HG02938 (cell line): ENCODE measurements around the gene KRT78.
A peak's percentile ranks its signal among the peaks of the same experiment; 100 is the strongest.
"Not testable (repeated sequence)": the region's sequence is repeated elsewhere in the genome, so short reads cannot be mapped to it uniquely, and the experiment has no call there.

Experiments used
- ATAC-seq: cut with Tn5 transposase; IDR thresholded peaks from one replicate; pipeline ENCODE4 v1.9.1; 2021; ENCODE audit warnings: mild to moderate bottlenecking, moderate library complexity; ENCODE audit not compliant: unreplicated experiment

Gene KRT78

GRCh38 chr12:52871291-52872039 is 22.7 kb upstream of the KRT78 start:
- no peak for ATAC-seq

GRCh38 chr12:52870361-52871290 is 21.8 kb upstream of the KRT78 start:
- ATAC-seq: peak; percentile 56

- ATAC-seq: no peak
Observed at GRCh38 chr12:52867642-52868041, 18.8 kb upstream of the KRT78 start.

- ATAC-seq: no peak
Observed at GRCh38 chr12:52867152-52867551, 18.4 kb upstream of the KRT78 start.

- no peak for ATAC-seq
Observed at GRCh38 chr12:52865090-52865944, 16.5 kb upstream of the KRT78 start.

- ATAC-seq: no peak
Observed at GRCh38 chr12:52862023-52862422, 13.2 kb upstream of the KRT78 start.

- ATAC-seq: no peak
Observed at GRCh38 chr12:52861511-52861910, 12.7 kb upstream of the KRT78 start.

GRCh38 chr12:52860102-52860823 is 11.5 kb upstream of the KRT78 start:
- ATAC-seq: no peak

GRCh38 chr12:52857500-52857899 is 8.7 kb upstream of the KRT78 start:
- ATAC-seq: no peak

GRCh38 chr12:52856787-52857186 is 8.0 kb upstream of the KRT78 start:
- ATAC-seq: no peak

GRCh38 chr12:52856077-52856476 is 7.3 kb upstream of the KRT78 start:
- ATAC-seq: not testable (repeated sequence)

- no peak for ATAC-seq
Observed at GRCh38 chr12:52851787-52852186, 3.0 kb upstream of the KRT78 start.

- no peak for ATAC-seq
Observed at GRCh38 chr12:52850681-52851080, 1.9 kb upstream of the KRT78 start.

- no peak for ATAC-seq
Observed at GRCh38 chr12:52849511-52849910, 717 bp upstream of the KRT78 start.

- ATAC-seq: no peak
Observed at GRCh38 chr12:52847335-52848102, 1.3 kb downstream of the KRT78 start.

- ATAC-seq: no peak
Observed at GRCh38 chr12:52846356-52846970, 2.3 kb downstream of the KRT78 start.

- no peak for ATAC-seq
Observed at GRCh38 chr12:52845946-52846345, 2.8 kb downstream of the KRT78 start.

- ATAC-seq: no peak
Observed at GRCh38 chr12:52844386-52844785, 4.4 kb downstream of the KRT78 start.

GRCh38 chr12:52839436-52840105 is 9.2 kb downstream of the KRT78 start:
- ATAC-seq: no peak
